Hippocampal formation (tissue), 2 donors: ENCODE measurements around the gene CFD.
A peak's percentile ranks its signal among the peaks of the same experiment; 100 is the strongest.
"Not testable (repeated sequence)": the region's sequence is repeated elsewhere in the genome, so short reads cannot be mapped to it uniquely, and the experiment has no call there.

Experiments used
- DNase-seq, 2 donors: peaks; one replicate each; lab custom pipeline; 2025; lab: John Stamatoyannopoulos, UW

Gene CFD

GRCh38 chr19:871446-872265, 12.2 kb downstream of the CFD start:
- DNase-seq: peak in 1 of 2 donors; percentile 8

GRCh38 chr19:872266-872951, 12.9 kb downstream of the CFD start:
- DNase-seq: no peak

GRCh38 chr19:873084-873483, 13.6 kb downstream of the CFD start:
- DNase-seq: no peak

- no peak for DNase-seq
Measured at GRCh38 chr19:873561-874041, 14.1 kb downstream of the CFD start.

GRCh38 chr19:875265-875879, 15.9 kb downstream of the CFD start:
- no peak for DNase-seq

- no peak for DNase-seq
Measured at GRCh38 chr19:876089-876488, 16.6 kb downstream of the CFD start.

- no peak for DNase-seq
Measured at GRCh38 chr19:876780-877314, 17.4 kb downstream of the CFD start.

GRCh38 chr19:877992-878660, 18.7 kb downstream of the CFD start:
- not testable (repeated sequence) for DNase-seq

GRCh38 chr19:878751-879561, 19.5 kb downstream of the CFD start:
- not testable (repeated sequence) for DNase-seq

- no peak for DNase-seq
Measured at GRCh38 chr19:879711-880438, 20.4 kb downstream of the CFD start.

GRCh38 chr19:881385-882071, 22.1 kb downstream of the CFD start:
- no peak for DNase-seq

GRCh38 chr19:882871-883497, 23.5 kb downstream of the CFD start:
- no peak for DNase-seq

- DNase-seq: no peak
Measured at GRCh38 chr19:883661-884211, 24.3 kb downstream of the CFD start.

GRCh38 chr19:884420-885211, 25.2 kb downstream of the CFD start:
- no peak for DNase-seq

- no peak for DNase-seq
Measured at GRCh38 chr19:885536-886224, 26.2 kb downstream of the CFD start.

- DNase-seq: no peak
Measured at GRCh38 chr19:887072-887471, 27.6 kb downstream of the CFD start.

- no peak for DNase-seq
Measured at GRCh38 chr19:887599-887998, 28.1 kb downstream of the CFD start.
